PC-9 (cell line): ENCODE measurements around the gene SHE. TPM values are rescaled to one million over a fixed set of nuclear protein-coding genes. Genes with fewer than 3 reads are reported as not detected.

Experiments used
- BruUV-seq: library from RNA; stranded (reverse); fragments of 400-500 nt; replicated peaks from 2 replicates; lab custom pipeline; 2021; lab: Mats Ljungman, UMichigan
- CTCF ChIA-PET: fragments of 300-600 bp; sonication (Branson Sonifier 250); formaldehyde crosslinking; loops from one replicate; lab custom pipeline; 2022; ENCODE audit warnings: antibody characterized with exemption; lab: Charles Lee
- POLR2A ChIA-PET: fragments of 300-600 bp; sonication (Branson Sonifier 250); formaldehyde crosslinking; loops from one replicate; lab custom pipeline; 2022; ENCODE audit warnings: antibody characterized with exemption; ENCODE audit not compliant: unreplicated experiment; lab: Charles Lee
- DNase-seq, 2 experiments: peaks; one replicate each; pipeline versions ENCODE4 v3.0.0 to v3.0.0-alpha.2; 2015 to 2022; ENCODE audit warnings: mixed read lengths in 1 of 2
- H2AFZ ChIP-seq: fragments of 200-600 bp; sonication (generic); 2 replicates; pipeline ENCODE4 v1.8.1; 2017; ENCODE audit warnings: antibody characterized with exemption
- H3F3A ChIP-seq: fragments of 200-600 bp; sonication (generic); 2 replicates; pipeline ENCODE4 v1.8.1; 2017; ENCODE audit warnings: antibody characterized with exemption, mild to moderate bottlenecking, low read depth; ENCODE audit not compliant: insufficient read depth
- H3K27ac ChIP-seq: fragments of 200-600 bp; sonication (generic); 2 replicates; pipeline ENCODE4 v1.6.1; 2016; ENCODE audit warnings: mixed run types
- H3K27me3 ChIP-seq: fragments of 200-600 bp; sonication (generic); 2 replicates; pipeline ENCODE4 v1.6.1; 2016; ENCODE audit warnings: low read depth, mixed run types; ENCODE audit not compliant: insufficient read depth
- H3K36me3 ChIP-seq: fragments of 200-600 bp; sonication (generic); 2 replicates; pipeline ENCODE4 v1.6.1; 2016; ENCODE audit warnings: low read depth, mixed run types
- H3K4me1 ChIP-seq: fragments of 200-600 bp; sonication (generic); replicated peaks from 2 replicates; pipeline ENCODE4 v1.6.1; 2016; ENCODE audit warnings: mixed run types; ENCODE audit not compliant: insufficient read depth
- H3K4me2 ChIP-seq: fragments of 200-600 bp; sonication (generic); 2 replicates; pipeline ENCODE4 v1.6.1; 2017; ENCODE audit warnings: mixed run types
- H3K4me3 ChIP-seq: fragments of 200-600 bp; sonication (generic); 2 replicates; pipeline ENCODE4 v1.6.1; 2016; ENCODE audit warnings: mixed run types
- H3K79me2 ChIP-seq: fragments of 200-600 bp; sonication (generic); 2 replicates; pipeline ENCODE4 v1.6.1; 2017; ENCODE audit warnings: low read depth, mixed run types
- H3K9me2 ChIP-seq: fragments of 200-600 bp; sonication (generic); 2 replicates; pipeline ENCODE4 v1.8.1; 2017; ENCODE audit warnings: mild to moderate bottlenecking; ENCODE audit not compliant: insufficient read depth
- H3K9me3 ChIP-seq: fragments of 200-600 bp; sonication (generic); 2 replicates; pipeline ENCODE4 v1.8.1; 2016; ENCODE audit warnings: low read depth; ENCODE audit not compliant: insufficient read depth
- H4K20me1 ChIP-seq: fragments of 200-600 bp; sonication (generic); 2 replicates; pipeline ENCODE4 v1.8.1; 2017; ENCODE audit not compliant: insufficient read depth
- CTCF ChIP-seq: fragments of 200-600 bp; sonication (generic); conservative IDR thresholded peaks from 2 replicates; pipeline ENCODE4 v1.6.1; 2017; ENCODE audit warnings: mixed run types, antibody characterized with exemption, mild to moderate bottlenecking, moderate library complexity
- EZH2 ChIP-seq: fragments of 200-600 bp; sonication (generic); IDR thresholded peaks from 2 replicates; pipeline ENCODE4 v1.8.0; 2017; ENCODE audit warnings: antibody characterized with exemption, low read depth
- intact Hi-C: fragments of 100-400 bp; cut with micrococcal nuclease; formaldehyde crosslinking; loops from one replicate; pipeline ENCODE4 v1.10.0; 2022; ENCODE audit not compliant: unreplicated experiment
- total RNA-seq: library from RNA; stranded (reverse); gene quantifications from 2 replicates; pipeline ENCODE4 v1.2.3, GENCODE V29; 2021

SHE gene
- total RNA-seq, 1 experiment from 2014 or later: not detected

GRCh38 chr1:154529308-154529707, 27.1 kb upstream of the SHE start:
- Histone ChIP-seq H4K20me1 (no peaks in the 10 kb centered on the region), H3K27me3 (peaks cover 9% of the 10 kb centered on the region; the same call in 1 of the 2 replicates), H3K9me2 (peaks cover 5% of the 10 kb centered on the region; the same call in 1 of the 2 replicates), H3K9me3 (no peaks in the 10 kb centered on the region), H3F3A (no peaks in the 10 kb centered on the region), H3K79me2 (no peaks in the 10 kb centered on the region), H3K4me3 (no peak overlapping the region), H3K36me3 (no peaks in the 10 kb centered on the region), H2AFZ (no peak overlapping the region), H3K4me2 (no peak overlapping the region), H3K27ac (no peak overlapping the region), H3K4me1 (no peaks in the 10 kb centered on the region)
- TF ChIP-seq CTCF (no peak), EZH2 (no peak)
- intact Hi-C loops: no loop called here
- ChIA-PET POLR2A (no interaction called here), CTCF (no interaction called here)
- no peak for DNase-seq
- no TSS peak for BruUV-seq

GRCh38 chr1:154527192-154527591, 25.0 kb upstream of the SHE start:
- Histone ChIP-seq H3K9me3 (no peaks in the 10 kb centered on the region), H3K27me3 (peaks cover 20% of the 10 kb centered on the region), H3K79me2 (no peaks in the 10 kb centered on the region), H3K9me2 (peaks cover 5% of the 10 kb centered on the region; the same call in 1 of the 2 replicates), H3K36me3 (no peaks in the 10 kb centered on the region), H3K4me3 (no peak overlapping the region), H3K4me2 (no peak overlapping the region), H4K20me1 (no peaks in the 10 kb centered on the region), H2AFZ (no peak overlapping the region), H3K4me1 (no peaks in the 10 kb centered on the region), H3F3A (no peaks in the 10 kb centered on the region), H3K27ac (no peak overlapping the region)
- TF ChIP-seq CTCF: no peak
- TF ChIP-seq EZH2: no peak
- intact Hi-C loops: no loop called here
- POLR2A ChIA-PET: no interaction called here
- DNase-seq: no peak
- CTCF ChIA-PET: no interaction called here
- BruUV-seq: no TSS peak

- intact Hi-C loops: no loop called here
- Histone ChIP-seq H3K27ac (no peak overlapping the region), H3K9me3 (no peaks in the 10 kb centered on the region), H3K4me3 (no peak overlapping the region), H2AFZ (no peak overlapping the region), H3F3A (no peaks in the 10 kb centered on the region), H3K79me2 (no peaks in the 10 kb centered on the region), H3K4me2 (no peak overlapping the region), H3K36me3 (no peaks in the 10 kb centered on the region), H3K4me1 (no peaks in the 10 kb centered on the region), H3K27me3 (peaks cover 38% of the 10 kb centered on the region), H3K9me2 (peaks cover 5% of the 10 kb centered on the region; the same call in 1 of the 2 replicates), H4K20me1 (no peaks in the 10 kb centered on the region)
- BruUV-seq: no TSS peak
- TF ChIP-seq CTCF: no peak
- no peak for TF ChIP-seq EZH2
- POLR2A ChIA-PET: interaction anchor here (0.7 kb wide), 1 partner anchor 1076 kb away, joined by 4 read pairs; no protein-coding TSS in a partner anchor
- CTCF ChIA-PET: no interaction called here
- DNase-seq: no peak
Observed at GRCh38 chr1:154524881-154525280, 22.7 kb upstream of the SHE start.
